Measurements from ENCODE around the gene CFAP61.

Gene CFAP61

GRCh38 chr20:20318365-20319161 is 266.2 kb downstream of the CFAP61 start:
- Histone ChIP-seq H3K36me3 (ENCODE audit: low read length) (no peaks in the 10 kb centered on the region), H3K9ac (ENCODE audit: low read length) (no peak overlapping the region), H3K9me3 (ENCODE audit: insufficient read depth, low read length) (no peaks in the 10 kb centered on the region), H2AFZ (ENCODE audit: low read depth, low read length, severe bottlenecking) (no peak overlapping the region), H3K79me2 (ENCODE audit: insufficient read depth, low read length) (no peaks in the 10 kb centered on the region), H3K27me3 (ENCODE audit: low read length) (no peaks in the 10 kb centered on the region), H3K27ac (ENCODE audit: low read depth, low read length) (no peak overlapping the region), H4K20me1 (ENCODE audit: low read depth, low read length) (no peaks in the 10 kb centered on the region), H3K9me2 (replicated peaks; ENCODE audit: insufficient read depth, low read length) (no peaks in the 10 kb centered on the region), H3K4me3 (ENCODE audit: insufficient read depth, low read length, poor library complexity, severe bottlenecking) (no peak overlapping the region), H3F3A (ENCODE audit: insufficient read depth) (no peaks in the 10 kb centered on the region), H3K4me2 (ENCODE audit: low read depth, low read length, poor library complexity, severe bottlenecking) (no peak overlapping the region)
- TF ChIP-seq EZH2phosphoT487 (conservative IDR thresholded peaks at IDR 0.05; ENCODE audit: low read length) (no peak), CTCF (IDR thresholded peaks at IDR 0.05; ENCODE audit: insufficient read depth, low read length, poor library complexity, severe bottlenecking) (no peak)

DNA sequence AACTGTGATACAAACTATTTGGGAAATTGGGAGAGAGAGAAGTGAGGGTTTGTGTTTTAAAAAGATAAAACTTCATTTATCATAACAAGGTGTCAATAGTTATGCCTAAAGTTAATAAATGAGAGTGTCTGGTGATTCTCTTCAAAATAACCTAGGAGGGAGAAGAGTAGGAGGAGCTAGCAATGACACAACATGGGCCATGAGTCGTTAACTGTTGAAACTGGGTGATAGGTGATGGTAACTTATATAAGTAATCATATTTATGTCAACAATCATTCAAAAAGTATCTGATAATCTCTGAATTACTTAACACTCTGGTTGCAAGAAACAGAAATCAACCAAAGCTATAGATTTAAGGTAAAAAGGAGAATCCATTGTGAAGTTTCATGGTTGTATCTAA is 268.8 kb downstream of the CFAP61 start:
- Histone ChIP-seq H3K79me2 (ENCODE audit: insufficient read depth, low read length) (no peaks in the 10 kb centered on the region), H3K9ac (ENCODE audit: low read length) (no peak overlapping the region), H3K27me3 (ENCODE audit: low read length) (no peaks in the 10 kb centered on the region), H3K27ac (ENCODE audit: low read depth, low read length) (no peak overlapping the region), H2AFZ (ENCODE audit: low read depth, low read length, severe bottlenecking) (no peak overlapping the region), H3K4me3 (ENCODE audit: insufficient read depth, low read length, poor library complexity, severe bottlenecking) (no peak overlapping the region), H4K20me1 (ENCODE audit: low read depth, low read length) (no peaks in the 10 kb centered on the region), H3K36me3 (ENCODE audit: low read length) (no peaks in the 10 kb centered on the region), H3F3A (ENCODE audit: insufficient read depth) (no peaks in the 10 kb centered on the region), H3K4me2 (ENCODE audit: low read depth, low read length, poor library complexity, severe bottlenecking) (no peak overlapping the region), H3K9me2 (replicated peaks; ENCODE audit: insufficient read depth, low read length) (no peaks in the 10 kb centered on the region), H3K9me3 (ENCODE audit: insufficient read depth, low read length) (no peaks in the 10 kb centered on the region)
- TF ChIP-seq EZH2phosphoT487 (conservative IDR thresholded peaks at IDR 0.05; ENCODE audit: low read length) (no peak), CTCF (IDR thresholded peaks at IDR 0.05; ENCODE audit: insufficient read depth, low read length, poor library complexity, severe bottlenecking) (no peak)

GRCh38 chr20:20321917-20322316 is 269.6 kb downstream of the CFAP61 start:
- H3K9me3 ChIP-seq (ENCODE audit: insufficient read depth, low read length) = no peaks in the 10 kb centered on the region
- no peaks in the 10 kb centered on the region for H3K79me2 ChIP-seq (ENCODE audit: insufficient read depth, low read length)
- H3K36me3 ChIP-seq (ENCODE audit: low read length) = no peaks in the 10 kb centered on the region
- no peak overlapping the region for H3K4me3 ChIP-seq (ENCODE audit: insufficient read depth, low read length, poor library complexity, severe bottlenecking)
- no peaks in the 10 kb centered on the region for H3K9me2 ChIP-seq (replicated peaks; ENCODE audit: insufficient read depth, low read length)
- no peak overlapping the region for H3K27ac ChIP-seq (ENCODE audit: low read depth, low read length)
- H4K20me1 ChIP-seq (ENCODE audit: low read depth, low read length) = no peaks in the 10 kb centered on the region
- H3K27me3 ChIP-seq (ENCODE audit: low read length) = no peaks in the 10 kb centered on the region
- H3F3A ChIP-seq (ENCODE audit: insufficient read depth) = no peaks in the 10 kb centered on the region
- H3K9ac ChIP-seq (ENCODE audit: low read length) = no peak overlapping the region
- TF ChIP-seq EZH2phosphoT487 (conservative IDR thresholded peaks at IDR 0.05; ENCODE audit: low read length) (no peak), CTCF (IDR thresholded peaks at IDR 0.05; ENCODE audit: insufficient read depth, low read length, poor library complexity, severe bottlenecking) (no peak)
- no peak overlapping the region for H3K4me2 ChIP-seq (ENCODE audit: low read depth, low read length, poor library complexity, severe bottlenecking)
- H2AFZ ChIP-seq (ENCODE audit: low read depth, low read length, severe bottlenecking) = no peak overlapping the region
